SK-N-SH treated with all-trans-retinoic acid at 6 μM for 48 hours (cell line): Measurements from ENCODE around the gene CHST12.

Experiments
- BACH2 ChIP-seq: fragments of 250-450 bp; sonication (Bioruptor Pico); IDR thresholded peaks from 2 replicates; pipeline ENCODE4 v1.9.0; 2021; ENCODE audit warnings: mild to moderate bottlenecking, borderline replicate concordance
- PATZ1 ChIP-seq: fragments of 250-450 bp; sonication (Bioruptor Pico); IDR thresholded peaks from 2 replicates; pipeline ENCODE4 v1.8.0; 2020; ENCODE audit warnings: mild to moderate bottlenecking, moderate library complexity, borderline replicate concordance
- PPARA ChIP-seq: fragments of 250-450 bp; sonication (Bioruptor Pico); IDR thresholded peaks from 2 replicates; pipeline ENCODE4 v1.5.0; 2020; ENCODE audit warnings: mild to moderate bottlenecking, borderline replicate concordance
- RARB ChIP-seq: fragments of 250-450 bp; sonication (Bioruptor Pico); IDR thresholded peaks from 2 replicates; pipeline ENCODE4 v1.8.0; 2021; ENCODE audit warnings: mild to moderate bottlenecking, moderate library complexity
- TCF4 ChIP-seq: fragments of 250-450 bp; sonication (Bioruptor Pico); IDR thresholded peaks from 2 replicates; pipeline ENCODE4 v1.8.0; 2021; ENCODE audit warnings: mild to moderate bottlenecking, moderate library complexity, borderline replicate concordance
- ZC3H10 ChIP-seq: fragments of 250-450 bp; sonication (Bioruptor Pico); IDR thresholded peaks from 2 replicates; pipeline ENCODE4 v1.5.1; 2021; ENCODE audit warnings: mild to moderate bottlenecking, moderate library complexity
- ZFP30 ChIP-seq: fragments of 450-650 bp; formaldehyde crosslinking; IDR thresholded peaks from 2 replicates; pipeline ENCODE4 v1.5.0; 2022; ENCODE audit warnings: mild to moderate bottlenecking, moderate library complexity
- ZNF70 ChIP-seq: fragments of 450-650 bp; formaldehyde crosslinking; IDR thresholded peaks from 2 replicates; pipeline ENCODE4 v1.5.0; 2020; ENCODE audit warnings: mild to moderate bottlenecking, moderate library complexity
- TF ChIP-seq, protein P1 (sequence below): fragments of 250-450 bp; sonication (Bioruptor Pico); IDR thresholded peaks from 2 replicates; pipeline ENCODE4 v1.5.0; 2020; ENCODE audit warnings: mild to moderate bottlenecking, moderate library complexity

- TF ChIP-seq TCF4 (CRISPR knock-in tag) (no peak), RARB (CRISPR knock-in tag) (no peak), PPARA (CRISPR knock-in tag) (no peak), PATZ1 (CRISPR knock-in tag) (no peak), ZFP30 (no peak), ZNF70 (CRISPR knock-in tag) (no peak), BACH2 (no peak), ZC3H10 (CRISPR knock-in tag) (no peak)
- TF ChIP-seq, protein P1, sequence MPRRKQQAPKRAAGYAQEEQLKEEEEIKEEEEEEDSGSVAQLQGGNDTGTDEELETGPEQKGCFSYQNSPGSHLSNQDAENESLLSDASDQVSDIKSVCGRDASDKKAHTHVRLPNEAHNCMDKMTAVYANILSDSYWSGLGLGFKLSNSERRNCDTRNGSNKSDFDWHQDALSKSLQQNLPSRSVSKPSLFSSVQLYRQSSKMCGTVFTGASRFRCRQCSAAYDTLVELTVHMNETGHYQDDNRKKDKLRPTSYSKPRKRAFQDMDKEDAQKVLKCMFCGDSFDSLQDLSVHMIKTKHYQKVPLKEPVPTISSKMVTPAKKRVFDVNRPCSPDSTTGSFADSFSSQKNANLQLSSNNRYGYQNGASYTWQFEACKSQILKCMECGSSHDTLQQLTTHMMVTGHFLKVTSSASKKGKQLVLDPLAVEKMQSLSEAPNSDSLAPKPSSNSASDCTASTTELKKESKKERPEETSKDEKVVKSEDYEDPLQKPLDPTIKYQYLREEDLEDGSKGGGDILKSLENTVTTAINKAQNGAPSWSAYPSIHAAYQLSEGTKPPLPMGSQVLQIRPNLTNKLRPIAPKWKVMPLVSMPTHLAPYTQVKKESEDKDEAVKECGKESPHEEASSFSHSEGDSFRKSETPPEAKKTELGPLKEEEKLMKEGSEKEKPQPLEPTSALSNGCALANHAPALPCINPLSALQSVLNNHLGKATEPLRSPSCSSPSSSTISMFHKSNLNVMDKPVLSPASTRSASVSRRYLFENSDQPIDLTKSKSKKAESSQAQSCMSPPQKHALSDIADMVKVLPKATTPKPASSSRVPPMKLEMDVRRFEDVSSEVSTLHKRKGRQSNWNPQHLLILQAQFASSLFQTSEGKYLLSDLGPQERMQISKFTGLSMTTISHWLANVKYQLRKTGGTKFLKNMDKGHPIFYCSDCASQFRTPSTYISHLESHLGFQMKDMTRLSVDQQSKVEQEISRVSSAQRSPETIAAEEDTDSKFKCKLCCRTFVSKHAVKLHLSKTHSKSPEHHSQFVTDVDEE (CRISPR knock-in tag), result no peak
Measured at GRCh38 chr7:2444476-2444875, 41.1 kb downstream of the CHST12 start.
